ENCODE results near the gene PLXNA3. TPM values are rescaled to one million over a fixed set of nuclear protein-coding genes. Genes with fewer than 3 reads are reported as not detected.

PLXNA3 gene
- total RNA-seq, 1 experiment from 2014 or later = 36.3 TPM

GRCh38 chrX:154502098-154502497 is 44.0 kb downstream of the PLXNA3 start:
- Histone ChIP-seq H2BK5ac (ENCODE audit: insufficient read length, low read length) (no peak overlapping the region), H2BK20ac (ENCODE audit: low read depth, low read length, poor library complexity, severe bottlenecking) (no peak overlapping the region), H2AFZ (ENCODE audit: low read length) (no peak overlapping the region), H3K27me3 (ENCODE audit: insufficient read depth, low read length) (no peaks in the 10 kb centered on the region), H4K8ac (replicated peaks; ENCODE audit: insufficient read length, low read depth, low read length) (no peak overlapping the region), H3T11ph (ENCODE audit: low read length) (no peak overlapping the region), H3K4ac (ENCODE audit: low read depth, low read length) (no peak overlapping the region), H3K56ac (ENCODE audit: insufficient read length, low read depth, low read length) (no peak overlapping the region), H4K20me1 (ENCODE audit: control insufficient read depth, insufficient read depth, insufficient read length) (no peaks in the 10 kb centered on the region), H4K5ac (ENCODE audit: insufficient read length, low read depth, low read length) (no peak overlapping the region), H2BK15ac (ENCODE audit: low read depth, low read length) (no peak overlapping the region), H2BK12ac (ENCODE audit: insufficient read length, low read depth, low read length) (no peak overlapping the region), H3K23ac (ENCODE audit: insufficient read length, low read depth, low read length) (no peak overlapping the region), H3K23me2 (ENCODE audit: insufficient read length, low read depth, low read length, poor library complexity, severe bottlenecking) (no peaks in the 10 kb centered on the region), H3K9me3 (ENCODE audit: control insufficient read depth, low read depth, low read length) (peaks cover 8% of the 10 kb centered on the region), H2AK5ac (ENCODE audit: insufficient read length, low read length) (no peak overlapping the region), H4K91ac (ENCODE audit: insufficient read length, low read depth, low read length) (no peak overlapping the region), H3K9ac (ENCODE audit: extremely low read depth, insufficient read length, low read length) (no peak overlapping the region), H3K79me2 (ENCODE audit: insufficient read depth, low read length) (no peaks in the 10 kb centered on the region), H3K18ac (ENCODE audit: insufficient read length, low read depth, low read length) (no peak overlapping the region), H3K27ac (ENCODE audit: insufficient read length, low read depth, low read length) (no peak overlapping the region), H3K4me2 (ENCODE audit: insufficient read depth, insufficient read length, low read length) (no peak overlapping the region), H3K4me1 (ENCODE audit: insufficient read depth, low read length) (no peaks in the 10 kb centered on the region), H3K14ac (ENCODE audit: insufficient read depth, low read length) (no peak overlapping the region), H2BK120ac (ENCODE audit: low read depth, low read length, poor library complexity, severe bottlenecking) (no peak overlapping the region), H3K79me1 (ENCODE audit: insufficient read depth, low read depth, low read length, poor library complexity, severe bottlenecking) (no peaks in the 10 kb centered on the region)
- no peak for TF ChIP-seq CTCF (conservative IDR thresholded peaks at IDR 0.05)
- peaks cover 55 to 60% of the 10 kb centered on the region in 2 experiments for H3K9me3 Mint-ChIP-seq
- H3K27ac Mint-ChIP-seq = no peak overlapping the region
- no peak overlapping the region for H3K4me3 Mint-ChIP-seq
- no peaks in the 10 kb centered on the region for H3K4me1 Mint-ChIP-seq
- peaks cover 11 to 20% (median 20%) of the 10 kb centered on the region in 3 experiments for H3K36me3 Mint-ChIP-seq (ENCODE audit: insufficient read depth in 1 of 3, low read depth in 3 of 3)
- no peak for DNase-seq
- H3K27me3 Mint-ChIP-seq (ENCODE audit: low read depth) = peaks cover 2% of the 10 kb centered on the region; the same call in 1 of the 2 replicates
- WGBS (ENCODE audit: extremely low coverage, insufficient read length, low lambda C conversion rate) = no CpG with 5 or more reads among the region's 8 CpGs
